ENCODE data around the gene TMPRSS5. TPM values are rescaled to one million over a fixed set of nuclear protein-coding genes. Genes with fewer than 3 reads are reported as not detected.

TMPRSS5 gene
- polyA plus RNA-seq, 1 donor (not counting 4 experiments of a cell fraction or from before 2014, with no cell fraction given): 0.04 TPM

DNA sequence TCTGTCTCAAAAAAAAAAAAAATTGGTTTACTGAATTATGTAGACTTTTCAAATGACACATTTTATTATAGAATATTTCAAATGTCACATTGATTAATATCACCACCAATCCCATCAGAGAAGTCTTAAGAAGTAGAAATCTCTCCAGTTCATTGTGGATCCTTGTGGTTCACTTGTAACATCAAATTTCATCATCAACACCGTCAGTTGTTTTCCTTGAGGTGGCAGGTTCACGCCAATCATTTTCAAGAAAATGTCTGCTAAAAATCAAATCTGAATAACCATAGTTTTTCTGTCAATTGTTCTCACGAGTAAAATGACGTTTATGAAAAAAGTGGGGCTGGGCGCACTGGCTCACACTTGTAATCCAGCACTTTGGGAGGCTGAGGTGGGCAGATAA is 50.3 kb downstream of the TMPRSS5 start:
- Histone ChIP-seq H3K27me3 (ENCODE audit: control insufficient read depth, extremely low read depth, insufficient read depth, low read length) (peaks cover 3% of the 10 kb centered on the region), H4K20me1 (ENCODE audit: control insufficient read depth, extremely low read depth, insufficient read depth, low read length) (no peaks in the 10 kb centered on the region), H3K4me2 (ENCODE audit: control insufficient read depth, extremely low read depth, insufficient read depth, low read depth, low read length) (no peak overlapping the region), H3K27ac (ENCODE audit: control insufficient read depth, insufficient read depth, low read length) (no peak overlapping the region), H3K9ac (ENCODE audit: control insufficient read depth, extremely low read depth, insufficient read depth, low read length) (no peak overlapping the region), H3K79me2 (ENCODE audit: control insufficient read depth, insufficient read depth, low read length) (no peaks in the 10 kb centered on the region), H2AFZ (ENCODE audit: control insufficient read depth, low read length) (no peak overlapping the region), H3K4me1 (ENCODE audit: control insufficient read depth, extremely low read depth, insufficient read depth, low read length) (no peaks in the 10 kb centered on the region), H3K36me3 (ENCODE audit: control insufficient read depth in 2 of 2, extremely low read depth in 1 of 2, insufficient read depth in 2 of 2, low read length in 2 of 2) (no peaks in the 10 kb centered on the region), H3K4me3 (ENCODE audit: control insufficient read depth in 2 of 3, extremely low read depth in 1 of 3, insufficient read depth in 2 of 3, low read depth in 1 of 3, low read length in 3 of 3) (no peak overlapping the region), H3K9me1 (ENCODE audit: control insufficient read depth, extremely low read depth, insufficient read depth, low read length) (no peaks in the 10 kb centered on the region), H3K9me3 (ENCODE audit: control insufficient read depth, low read depth, low read length) (no peaks in the 10 kb centered on the region)
- no peak for TF ChIP-seq CTCF (optimal IDR thresholded peaks at IDR 0.05 in 1 of 3, IDR thresholded peaks at IDR 0.05 in 1 of 3, conservative IDR thresholded peaks at IDR 0.05 in 1 of 3; ENCODE audit: extremely low read depth in 1 of 3, insufficient read depth in 2 of 3, low read length in 3 of 3)
- no peak for TF ChIP-seq EZH2 (IDR thresholded peaks at IDR 0.05; ENCODE audit: low read length)
- dilution Hi-C loops (cut with MboI; ENCODE audit: extremely low pct_ligation_motif_present, low sequenced_read_pairs): no loop called here
- no peak for FAIRE-seq
- DNase-seq (ENCODE audit: low read depth, low spot score): no peak

GRCh38 chr11:113651023-113651422 is 55.1 kb downstream of the TMPRSS5 start:
- dilution Hi-C loops (cut with MboI; ENCODE audit: extremely low pct_ligation_motif_present, low sequenced_read_pairs): no loop called here
- H4K20me1 ChIP-seq (ENCODE audit: control insufficient read depth, extremely low read depth, insufficient read depth, low read length): no peaks in the 10 kb centered on the region
- no peak for TF ChIP-seq CTCF (optimal IDR thresholded peaks at IDR 0.05 in 1 of 3, IDR thresholded peaks at IDR 0.05 in 1 of 3, conservative IDR thresholded peaks at IDR 0.05 in 1 of 3; ENCODE audit: extremely low read depth in 1 of 3, insufficient read depth in 2 of 3, low read length in 3 of 3)
- no peak for TF ChIP-seq EZH2 (IDR thresholded peaks at IDR 0.05; ENCODE audit: low read length)
- no peak overlapping the region for H3K4me3 ChIP-seq (ENCODE audit: control insufficient read depth in 2 of 3, extremely low read depth in 1 of 3, insufficient read depth in 2 of 3, low read depth in 1 of 3, low read length in 3 of 3)
- H2AFZ ChIP-seq (ENCODE audit: control insufficient read depth, low read length): no peak overlapping the region
- H3K79me2 ChIP-seq (ENCODE audit: control insufficient read depth, insufficient read depth, low read length): no peaks in the 10 kb centered on the region
- H3K4me2 ChIP-seq (ENCODE audit: control insufficient read depth, extremely low read depth, insufficient read depth, low read depth, low read length): no peak overlapping the region
- H3K27me3 ChIP-seq (ENCODE audit: control insufficient read depth, extremely low read depth, insufficient read depth, low read length): peaks cover 3% of the 10 kb centered on the region
- no peak overlapping the region for H3K9ac ChIP-seq (ENCODE audit: control insufficient read depth, extremely low read depth, insufficient read depth, low read length)
- no peaks in the 10 kb centered on the region for H3K9me3 ChIP-seq (ENCODE audit: control insufficient read depth, low read depth, low read length)
- H3K9me1 ChIP-seq (ENCODE audit: control insufficient read depth, extremely low read depth, insufficient read depth, low read length): no peaks in the 10 kb centered on the region
- DNase-seq (ENCODE audit: low read depth, low spot score) (no peak), FAIRE-seq (no peak)
- H3K27ac ChIP-seq (ENCODE audit: control insufficient read depth, insufficient read depth, low read length): no peak overlapping the region
- H3K36me3 ChIP-seq (ENCODE audit: control insufficient read depth in 2 of 2, extremely low read depth in 1 of 2, insufficient read depth in 2 of 2, low read length in 2 of 2): no peaks in the 10 kb centered on the region
- no peaks in the 10 kb centered on the region for H3K4me1 ChIP-seq (ENCODE audit: control insufficient read depth, extremely low read depth, insufficient read depth, low read length)

All from keratinocyte (primary cell).